ENCODE data around the gene TNK2. TPM values are rescaled to one million over a fixed set of nuclear protein-coding genes. Genes with fewer than 3 reads are reported as not detected.

The TNK2 gene
- total RNA-seq, 4 donors from 2014 or later = 18.4 to 45.7 (median 42.8) TPM

DNA sequence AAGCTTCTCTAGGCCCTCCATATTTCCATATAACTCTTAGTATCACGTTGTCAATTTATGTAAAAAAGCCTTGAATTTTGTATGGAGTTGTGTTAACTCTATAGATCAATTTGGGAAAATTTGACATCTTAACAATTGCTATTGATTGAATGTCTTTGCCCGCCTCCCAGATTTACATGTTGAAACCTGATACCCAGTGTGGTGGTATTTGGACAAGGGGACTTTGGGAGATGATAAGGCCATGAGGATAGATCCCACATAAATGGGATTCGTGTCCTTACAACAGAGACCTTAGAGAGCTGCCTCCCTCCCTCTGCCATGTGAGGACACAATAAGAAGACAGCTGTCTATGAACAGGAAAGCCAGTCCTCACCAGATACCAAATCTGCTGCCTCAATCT lies 21.1 kb upstream of the TNK2 start:
- TF ChIP-seq, protein P1, sequence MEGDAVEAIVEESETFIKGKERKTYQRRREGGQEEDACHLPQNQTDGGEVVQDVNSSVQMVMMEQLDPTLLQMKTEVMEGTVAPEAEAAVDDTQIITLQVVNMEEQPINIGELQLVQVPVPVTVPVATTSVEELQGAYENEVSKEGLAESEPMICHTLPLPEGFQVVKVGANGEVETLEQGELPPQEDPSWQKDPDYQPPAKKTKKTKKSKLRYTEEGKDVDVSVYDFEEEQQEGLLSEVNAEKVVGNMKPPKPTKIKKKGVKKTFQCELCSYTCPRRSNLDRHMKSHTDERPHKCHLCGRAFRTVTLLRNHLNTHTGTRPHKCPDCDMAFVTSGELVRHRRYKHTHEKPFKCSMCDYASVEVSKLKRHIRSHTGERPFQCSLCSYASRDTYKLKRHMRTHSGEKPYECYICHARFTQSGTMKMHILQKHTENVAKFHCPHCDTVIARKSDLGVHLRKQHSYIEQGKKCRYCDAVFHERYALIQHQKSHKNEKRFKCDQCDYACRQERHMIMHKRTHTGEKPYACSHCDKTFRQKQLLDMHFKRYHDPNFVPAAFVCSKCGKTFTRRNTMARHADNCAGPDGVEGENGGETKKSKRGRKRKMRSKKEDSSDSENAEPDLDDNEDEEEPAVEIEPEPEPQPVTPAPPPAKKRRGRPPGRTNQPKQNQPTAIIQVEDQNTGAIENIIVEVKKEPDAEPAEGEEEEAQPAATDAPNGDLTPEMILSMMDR (IDR thresholded peaks at IDR 0.05) = no peak
- TF ChIP-seq POLR2A (IDR thresholded peaks at IDR 0.05) = no peak
- Histone ChIP-seq H3K4me3 (no peak overlapping the region), H3K27me3 (no peaks in the 10 kb centered on the region), H3K4me1 (no peaks in the 10 kb centered on the region), H3K9me3 (no peaks in the 10 kb centered on the region), H3K36me3 (no peaks in the 10 kb centered on the region), H3K27ac (no peak overlapping the region)
- intact Hi-C loops (cut with DNase I) = no loop called here
- no peak for DNase-seq
- 59 to 88% methylated on average over 3 of the region's 3 CpGs for WGBS, 2 donors

DNA sequence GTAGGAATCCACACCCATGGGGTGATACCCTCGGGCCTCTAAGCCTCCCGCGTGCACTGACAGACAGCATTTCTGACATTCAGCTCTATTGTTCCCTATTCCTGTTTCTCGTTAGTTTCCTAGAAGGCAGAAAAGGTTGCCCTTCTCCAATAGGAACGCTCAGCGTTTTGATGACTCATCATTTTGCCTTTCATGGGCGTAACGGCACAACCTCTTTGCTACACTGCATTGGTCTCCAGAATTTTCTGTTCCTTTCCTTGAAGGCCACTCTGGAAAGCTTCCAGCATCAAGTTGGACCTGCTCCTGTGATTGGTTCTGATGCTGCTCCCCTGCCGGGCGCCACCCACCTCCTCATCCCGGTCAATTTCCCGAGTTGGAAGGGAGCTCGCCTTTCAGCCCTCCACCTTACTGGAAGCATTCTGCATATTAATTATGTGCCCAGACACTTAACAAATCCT lies 13.0 kb upstream of the TNK2 start:
- TF ChIP-seq POLR2A (IDR thresholded peaks at IDR 0.05) = no peak
- TF ChIP-seq, protein P1 (IDR thresholded peaks at IDR 0.05) = no peak
- H3K9me3 ChIP-seq = no peaks in the 10 kb centered on the region
- DNase-seq = no peak
- no peaks in the 10 kb centered on the region for H3K36me3 ChIP-seq
- intact Hi-C loops (cut with DNase I) = no loop called here
- WGBS, 2 donors = 40 to 45% methylated on average over 8 to 13 of the region's 13 CpGs
- no peak overlapping the region for H3K27ac ChIP-seq
- H3K4me1 ChIP-seq = peaks cover 0 to 18% (median 3%) of the 10 kb centered on the region in 3 donors
- no peaks in the 10 kb centered on the region for H3K27me3 ChIP-seq
- H3K4me3 ChIP-seq = no peak overlapping the region

DNA sequence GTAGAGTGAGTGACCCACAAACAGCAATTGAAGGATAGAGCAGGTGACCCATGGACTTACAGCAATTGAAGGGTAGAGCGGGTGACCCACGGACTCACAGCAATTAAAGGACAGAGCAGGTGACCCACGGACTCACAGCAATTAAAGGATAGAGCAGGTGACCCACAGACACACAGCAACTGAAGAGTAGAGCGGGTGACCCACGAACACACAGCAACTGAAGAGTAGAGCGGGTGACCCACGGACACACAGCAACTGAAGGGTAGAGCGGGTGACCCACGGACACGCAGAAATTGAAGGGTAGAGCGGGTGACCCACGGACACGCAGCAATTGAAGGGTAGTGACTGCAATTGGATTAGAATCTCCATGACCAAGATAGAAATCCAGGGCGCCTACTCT lies 9.8 kb upstream of the TNK2 start:
- no peak overlapping the region for H3K27ac ChIP-seq
- H3K4me3 ChIP-seq = no peak overlapping the region
- no peaks in the 10 kb centered on the region for H3K27me3 ChIP-seq
- 87 to 95% methylated on average over 14 of the region's 14 CpGs for WGBS, 2 donors
- H3K36me3 ChIP-seq = no peaks in the 10 kb centered on the region
- TF ChIP-seq, protein P1 (IDR thresholded peaks at IDR 0.05) = no peak
- no peak for TF ChIP-seq POLR2A (IDR thresholded peaks at IDR 0.05)
- intact Hi-C loops (cut with DNase I) = no loop called here
- H3K4me1 ChIP-seq = peaks cover 7 to 50% (median 33%) of the 10 kb centered on the region in 3 donors
- DNase-seq = no peak
- H3K9me3 ChIP-seq = no peaks in the 10 kb centered on the region

DNA sequence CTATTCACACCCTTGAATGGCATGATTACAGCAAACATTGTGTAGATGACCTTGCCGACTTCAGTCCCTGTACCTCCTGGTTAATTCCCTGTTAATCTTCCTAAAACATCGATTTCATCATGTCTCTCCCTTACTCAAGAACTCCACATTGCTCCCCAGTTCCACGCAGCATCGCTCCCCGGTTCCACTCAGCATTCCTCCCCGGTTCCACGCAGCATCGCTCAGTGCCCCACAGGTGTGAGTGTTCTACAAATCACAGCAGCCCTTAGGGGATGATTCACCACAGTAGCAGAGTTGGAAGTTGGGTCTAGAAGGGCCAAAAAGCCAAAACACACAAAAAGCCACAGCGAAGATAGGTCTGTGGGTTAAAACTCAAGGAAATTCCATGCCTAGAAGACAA lies 8.6 kb upstream of the TNK2 start:
- intact Hi-C loops (cut with DNase I) = no loop called here
- DNase-seq = no peak
- WGBS, 2 donors = 56 to 83% methylated on average over 4 to 9 of the region's 9 CpGs

DNA sequence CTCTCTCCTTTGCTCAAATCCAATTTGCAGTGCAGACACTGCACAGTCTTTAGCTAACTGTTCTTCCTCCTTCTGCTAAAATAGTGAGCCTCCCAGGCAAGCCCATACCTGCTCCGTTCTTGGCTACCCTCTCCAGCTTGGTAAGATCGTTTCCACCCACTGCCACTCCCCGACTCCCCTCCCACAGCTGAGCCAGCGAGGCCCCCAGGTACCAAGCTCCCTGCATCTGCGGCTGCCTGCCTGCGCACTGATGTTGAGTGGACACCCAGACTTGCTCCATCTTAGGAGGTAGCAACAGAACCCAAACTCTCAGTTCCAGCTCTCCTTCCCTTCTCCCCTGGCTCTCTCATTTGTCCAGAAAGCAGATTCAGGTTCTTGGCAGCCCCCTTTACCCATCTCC lies 7.9 kb upstream of the TNK2 start:
- TF ChIP-seq, protein P1 (IDR thresholded peaks at IDR 0.05) = no peak
- TF ChIP-seq POLR2A (IDR thresholded peaks at IDR 0.05) = no peak
- H3K36me3 ChIP-seq = no peaks in the 10 kb centered on the region
- H3K4me3 ChIP-seq = no peak overlapping the region
- WGBS, 2 donors = 36 to 44% methylated on average over 6 of the region's 6 CpGs
- no peak for DNase-seq
- H3K4me1 ChIP-seq = peaks cover 10 to 65% (median 42%) of the 10 kb centered on the region in 3 donors
- H3K27me3 ChIP-seq = no peaks in the 10 kb centered on the region
- intact Hi-C loops (cut with DNase I) = no loop called here
- H3K9me3 ChIP-seq = no peaks in the 10 kb centered on the region
- H3K27ac ChIP-seq = peak overlapping the region in 3 of 4 donors; percentile 83 to 95 (median 92)

More for the DNA sequence above, 8.6 kb upstream of the TNK2 start:
- peak overlapping the region in 1 of 4 donors; percentile 83 for H3K27ac ChIP-seq
- no peaks in the 10 kb centered on the region for H3K27me3 ChIP-seq
- TF ChIP-seq, protein P1 (IDR thresholded peaks at IDR 0.05) = no peak
- TF ChIP-seq POLR2A (IDR thresholded peaks at IDR 0.05) = no peak
- no peaks in the 10 kb centered on the region for H3K9me3 ChIP-seq
- peaks cover 7 to 62% (median 39%) of the 10 kb centered on the region in 3 donors for H3K4me1 ChIP-seq
- no peaks in the 10 kb centered on the region for H3K36me3 ChIP-seq
- no peak overlapping the region for H3K4me3 ChIP-seq

Measured in esophagus squamous epithelium (tissue), 5 donors.